DMS53 treated with DMSO at 0.1 percent for 48 hours (cell line): ENCODE results near the gene RAD51B.
"Not testable (repeated sequence)": the region's sequence is repeated elsewhere in the genome, so short reads cannot be mapped to it uniquely, and the experiment has no call there.

Experiments
- DNase-seq: peaks from one replicate; lab custom pipeline; 2025; ENCODE audit not compliant: unreplicated experiment; lab: John Stamatoyannopoulos, UW

RAD51B gene

GRCh38 chr14:68291820-68292219, 472.2 kb downstream of the RAD51B start:
- DNase-seq = no peak

- no peak for DNase-seq
Observed at GRCh38 chr14:68292441-68293215, 473.0 kb downstream of the RAD51B start.

GRCh38 chr14:68293404-68293803, 473.8 kb downstream of the RAD51B start:
- no peak for DNase-seq

GRCh38 chr14:68295316-68295816, 475.8 kb downstream of the RAD51B start:
- no peak for DNase-seq

GRCh38 chr14:68297039-68297438, 477.5 kb downstream of the RAD51B start:
- DNase-seq = no peak

GRCh38 chr14:68297876-68298468, 478.4 kb downstream of the RAD51B start:
- no peak for DNase-seq

GRCh38 chr14:68300608-68301007, 481.0 kb downstream of the RAD51B start:
- DNase-seq = no peak

GRCh38 chr14:68301219-68301618, 481.6 kb downstream of the RAD51B start:
- no peak for DNase-seq

- not testable (repeated sequence) for DNase-seq
Observed at GRCh38 chr14:68302938-68303337, 483.4 kb downstream of the RAD51B start.

GRCh38 chr14:68305738-68306137, 486.2 kb downstream of the RAD51B start:
- DNase-seq = no peak

GRCh38 chr14:68306265-68306933, 486.8 kb downstream of the RAD51B start:
- DNase-seq = no peak

- peak; percentile 48 for DNase-seq
Observed at GRCh38 chr14:68306934-68307789, 487.6 kb downstream of the RAD51B start.

GRCh38 chr14:68307790-68308168, 488.2 kb downstream of the RAD51B start:
- DNase-seq = no peak

GRCh38 chr14:68308726-68309520, 489.3 kb downstream of the RAD51B start:
- no peak for DNase-seq

GRCh38 chr14:68309616-68310015, 490.0 kb downstream of the RAD51B start:
- no peak for DNase-seq

- DNase-seq = no peak
Observed at GRCh38 chr14:68312300-68312699, 492.7 kb downstream of the RAD51B start.

GRCh38 chr14:68312884-68313610, 493.5 kb downstream of the RAD51B start:
- no peak for DNase-seq

- DNase-seq = no peak
Observed at GRCh38 chr14:68314642-68315041, 495.1 kb downstream of the RAD51B start.

GRCh38 chr14:68315081-68315480, 495.5 kb downstream of the RAD51B start:
- DNase-seq = no peak
